ENCODE data around the gene SPACA6.

- TF ChIP-seq CTCF (IDR thresholded peaks at IDR 0.05) (no peak), POLR2A (IDR thresholded peaks at IDR 0.05) (no peak)
These were observed 47.2 kb downstream of the SPACA6 start for GRCh38 chr19:51740356-51740755.
